HG03565 (cell line): Measurements from ENCODE around the gene PPFIA2.
"Not testable (repeated sequence)": the region's sequence is repeated elsewhere in the genome, so short reads cannot be mapped to it uniquely, and the experiment has no call there.

ENCODE experiments used
- ATAC-seq: cut with Tn5 transposase; IDR thresholded peaks from one replicate; pipeline ENCODE4 v1.9.1; 2021; ENCODE audit warnings: mild to moderate bottlenecking, moderate library complexity; ENCODE audit not compliant: unreplicated experiment

Gene PPFIA2

GRCh38 chr12:81222846-81223592 is 536.1 kb downstream of the PPFIA2 start:
- no peak for ATAC-seq

DNA sequence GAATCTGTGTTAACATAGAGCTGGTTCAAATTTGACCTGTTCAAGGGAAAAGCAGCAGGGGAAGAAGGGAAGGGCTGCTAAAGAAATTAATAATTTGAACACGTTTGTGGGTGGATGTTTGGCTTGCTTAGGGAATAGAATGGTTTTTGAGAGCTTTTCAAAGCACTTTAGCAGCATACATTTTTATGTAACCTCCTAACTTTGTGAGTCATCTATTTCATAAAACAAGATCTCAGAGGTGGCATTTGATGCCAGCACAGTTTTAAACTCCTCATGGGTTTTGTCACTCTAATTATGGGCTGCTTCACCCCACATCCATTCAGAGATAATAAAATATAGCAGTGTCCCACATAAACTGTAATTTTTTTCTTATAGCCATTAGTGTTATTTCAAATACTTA is 537.5 kb downstream of the PPFIA2 start:
- ATAC-seq, result no peak

DNA sequence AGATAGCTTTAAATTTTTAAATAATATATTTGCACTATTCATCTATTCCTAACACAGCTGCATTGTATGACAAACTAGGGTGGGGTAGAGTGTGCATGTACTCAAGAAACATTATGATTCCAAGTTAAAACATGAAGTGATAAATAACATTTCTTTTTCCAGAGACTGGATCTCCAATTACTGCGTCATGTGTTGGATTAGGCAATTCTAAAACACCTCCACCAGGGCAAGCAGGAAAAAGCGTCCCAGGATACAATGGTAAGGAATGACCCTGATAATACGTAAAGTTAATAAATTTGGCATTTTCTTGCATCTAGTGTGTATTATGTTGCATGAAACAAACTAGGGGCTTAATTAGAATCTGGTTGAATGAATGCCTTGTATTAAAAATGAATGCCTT is 542.4 kb downstream of the PPFIA2 start:
- ATAC-seq, result no peak

GRCh38 chr12:81212996-81213696 is 546.0 kb downstream of the PPFIA2 start:
- no peak for ATAC-seq

DNA sequence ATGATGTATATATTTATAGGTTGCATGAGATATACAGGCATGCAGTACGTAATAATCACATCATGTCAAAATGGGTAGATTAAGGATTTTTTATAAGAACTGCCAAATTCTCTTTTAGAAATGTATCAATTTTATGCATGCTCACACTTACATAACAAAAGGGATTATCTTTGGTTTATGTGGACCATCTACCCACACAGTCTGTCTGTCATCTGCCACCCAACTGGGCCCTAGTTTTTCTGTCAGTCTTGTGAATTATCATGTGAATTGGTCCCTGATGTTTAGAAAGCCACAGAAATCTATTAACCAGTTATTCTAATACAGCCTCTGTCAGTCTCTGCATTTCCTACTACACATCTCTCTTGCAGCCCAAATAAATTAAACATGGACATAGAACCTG is 547.8 kb downstream of the PPFIA2 start:
- ATAC-seq, result no peak

DNA sequence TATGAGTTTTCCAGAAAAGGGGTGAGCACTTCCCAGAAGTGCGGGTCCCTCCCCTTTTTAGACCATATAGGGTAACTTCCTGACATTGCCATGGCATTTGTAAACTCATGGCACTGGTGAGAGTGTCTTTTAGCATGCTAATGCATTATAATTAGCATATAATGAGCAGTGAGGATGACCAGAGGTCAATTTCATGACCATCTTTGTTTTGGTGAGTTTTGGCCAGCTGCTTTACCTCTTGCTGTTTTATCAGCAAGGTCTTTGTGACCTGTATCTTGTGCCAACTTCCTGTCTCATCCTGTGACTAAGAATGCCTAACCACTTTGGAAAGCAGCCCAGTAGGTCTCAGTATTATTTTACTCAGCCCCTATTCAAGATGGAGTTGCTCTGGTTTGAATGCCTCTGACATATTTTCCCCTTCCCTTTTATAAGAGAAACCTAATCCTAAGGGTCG is 549.4 kb downstream of the PPFIA2 start:
- not testable (repeated sequence) for ATAC-seq

DNA sequence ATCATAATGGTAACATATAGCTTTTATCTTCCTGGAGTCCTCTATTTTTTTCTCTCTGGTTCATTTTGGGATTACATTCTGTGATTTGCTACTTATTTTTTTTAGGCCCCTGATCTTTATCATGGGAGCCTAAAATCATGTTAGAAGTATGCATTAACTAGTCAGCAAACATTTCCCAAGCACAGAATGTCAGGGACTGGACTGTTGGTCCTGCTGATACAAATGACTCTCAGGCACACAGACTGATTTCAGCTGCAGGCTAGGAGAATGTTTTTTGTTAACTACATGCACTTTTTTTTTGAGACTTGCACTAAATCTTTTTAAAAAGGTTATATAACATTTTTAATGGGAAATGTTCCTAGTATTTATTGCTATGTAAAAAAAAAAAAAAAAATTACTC is 550.1 kb downstream of the PPFIA2 start:
- ATAC-seq, result no peak

- no peak for ATAC-seq
These were observed 550.8 kb downstream of the PPFIA2 start for GRCh38 chr12:81208187-81208911.
